Islet precursor cell (in vitro differentiated cells): ENCODE measurements around the gene PCID2.

ENCODE experiments used
- DNase-seq: peaks from one replicate; pipeline ENCODE4 v3.0.0-alpha.2; 2018

The PCID2 gene

DNA sequence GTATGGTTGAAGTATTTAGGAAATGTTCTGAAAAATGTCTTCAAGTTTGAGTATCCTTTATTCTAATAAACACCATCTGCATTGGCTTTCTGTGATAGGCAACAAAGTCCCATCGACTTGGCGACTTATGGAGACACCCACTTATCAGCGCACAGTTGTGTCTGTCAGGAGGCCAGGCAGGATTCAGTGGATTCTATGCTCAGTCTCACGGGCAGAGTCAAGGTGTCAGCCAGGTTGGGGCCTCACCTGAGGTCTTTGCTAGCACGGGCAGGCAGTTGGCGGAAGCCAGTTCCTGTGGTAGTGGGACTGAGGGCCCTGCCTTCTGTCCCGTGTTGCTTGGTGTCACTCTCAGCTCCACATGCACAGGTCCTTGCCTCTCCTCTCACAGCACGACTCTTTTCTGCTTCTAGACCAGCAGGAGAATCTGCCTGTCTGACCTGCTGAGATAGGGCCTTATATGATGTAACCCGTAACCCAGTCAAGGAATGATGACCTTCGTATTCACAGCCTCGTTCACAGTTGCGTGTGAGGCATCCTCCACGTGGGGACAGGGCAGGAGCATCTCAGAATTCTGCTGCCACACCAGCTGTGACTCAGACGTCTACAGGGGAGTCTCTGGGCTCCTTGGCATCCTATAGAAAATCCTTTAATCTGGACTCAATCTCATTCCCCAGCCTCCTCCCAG is 10.9 kb upstream of the PCID2 start:
- peak; percentile 47 for DNase-seq

DNA sequence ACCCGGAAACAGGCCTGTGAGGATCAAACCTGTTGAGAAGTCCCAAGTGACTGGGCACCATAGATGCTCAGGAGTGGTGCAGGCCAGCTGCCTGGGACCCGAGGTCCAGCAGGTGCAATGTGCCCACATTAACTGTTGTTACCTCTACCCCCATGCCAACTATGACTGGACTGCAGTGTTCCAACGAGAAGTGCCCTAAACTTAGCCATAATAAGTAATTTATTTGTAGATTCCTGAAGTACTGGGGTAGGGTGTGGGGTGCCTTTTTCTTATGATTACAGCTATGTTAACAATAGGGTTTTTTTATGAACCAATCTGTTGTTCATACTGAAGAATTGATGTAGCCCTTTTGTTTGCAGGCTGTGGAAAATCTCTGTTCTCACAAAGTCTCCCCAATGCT is 10.1 kb upstream of the PCID2 start:
- DNase-seq = no peak

DNA sequence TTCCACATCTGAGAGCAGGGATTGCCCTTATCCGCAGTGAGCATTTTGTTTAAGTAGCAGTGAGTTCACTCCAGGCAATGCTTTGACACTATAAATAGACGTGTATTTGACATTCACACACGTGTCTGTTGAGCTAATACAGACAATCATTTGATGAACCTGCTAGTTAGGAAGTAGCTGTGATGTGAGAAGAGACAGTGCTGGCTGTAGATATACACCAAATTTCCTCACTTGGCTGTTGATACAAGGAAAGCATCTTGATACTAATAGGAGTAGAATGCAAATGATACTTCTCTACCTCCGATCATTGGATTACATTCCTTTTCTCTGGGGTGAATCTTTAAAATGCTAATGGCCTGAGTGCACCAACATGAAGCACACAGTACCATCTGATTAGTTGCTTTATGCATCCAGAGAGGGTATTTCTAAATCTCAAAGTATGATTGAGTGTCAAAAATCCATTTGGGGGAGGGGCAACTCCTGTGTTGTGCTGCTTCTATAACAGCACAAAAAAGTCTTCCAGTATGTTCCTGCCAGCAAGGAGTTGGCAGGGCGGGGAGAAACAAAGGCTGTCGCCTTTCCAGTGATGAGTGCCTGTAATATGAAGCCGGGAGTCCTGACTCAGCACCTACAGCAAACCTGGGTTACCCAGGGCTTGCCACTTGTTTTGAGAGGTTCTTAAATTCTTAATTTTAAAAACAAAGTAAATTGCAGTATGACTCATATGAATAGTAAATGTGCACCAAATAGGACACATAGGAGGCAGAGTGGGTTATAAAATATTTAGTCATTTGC is 8.0 kb upstream of the PCID2 start:
- DNase-seq = peak; percentile 68

DNA sequence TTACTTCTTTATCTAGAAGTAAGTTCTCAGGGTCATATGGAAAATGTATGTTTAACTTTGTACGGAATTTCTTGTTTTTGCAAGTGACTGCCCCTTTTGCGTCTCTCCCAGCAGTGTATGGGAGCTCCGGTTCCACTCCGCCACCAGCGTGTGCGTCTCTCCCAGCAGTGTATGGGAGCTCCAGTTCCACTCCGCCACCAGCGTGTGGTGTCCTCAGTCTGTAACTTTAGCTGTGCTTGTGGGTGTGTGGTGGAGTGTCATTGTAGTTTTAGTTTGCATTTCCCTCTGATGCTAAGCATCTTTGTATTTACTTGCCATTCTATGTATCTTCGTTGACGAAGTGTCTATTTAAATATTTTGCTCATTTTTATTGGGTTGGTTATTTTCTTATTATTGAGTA is 3.3 kb upstream of the PCID2 start:
- peak; percentile 79 for DNase-seq

DNA sequence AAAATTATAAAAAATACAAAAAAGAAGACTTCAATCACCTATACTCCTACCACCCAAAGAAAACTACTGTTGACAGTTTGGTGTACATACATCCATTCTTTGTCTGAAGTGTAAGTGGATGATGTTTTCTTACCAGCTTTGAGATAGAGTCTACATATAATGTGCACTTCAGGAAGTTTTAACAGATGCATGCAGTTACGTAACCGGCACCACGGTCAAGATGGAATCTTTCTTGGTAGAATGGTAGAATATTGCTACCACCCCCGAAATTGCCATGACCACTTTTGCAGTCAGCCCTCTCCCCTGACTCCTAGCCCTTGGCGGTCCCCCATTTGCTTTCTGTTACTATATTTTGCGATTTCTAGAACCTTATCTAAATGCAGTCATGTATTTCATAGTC is 2.4 kb upstream of the PCID2 start:
- no peak for DNase-seq

DNA sequence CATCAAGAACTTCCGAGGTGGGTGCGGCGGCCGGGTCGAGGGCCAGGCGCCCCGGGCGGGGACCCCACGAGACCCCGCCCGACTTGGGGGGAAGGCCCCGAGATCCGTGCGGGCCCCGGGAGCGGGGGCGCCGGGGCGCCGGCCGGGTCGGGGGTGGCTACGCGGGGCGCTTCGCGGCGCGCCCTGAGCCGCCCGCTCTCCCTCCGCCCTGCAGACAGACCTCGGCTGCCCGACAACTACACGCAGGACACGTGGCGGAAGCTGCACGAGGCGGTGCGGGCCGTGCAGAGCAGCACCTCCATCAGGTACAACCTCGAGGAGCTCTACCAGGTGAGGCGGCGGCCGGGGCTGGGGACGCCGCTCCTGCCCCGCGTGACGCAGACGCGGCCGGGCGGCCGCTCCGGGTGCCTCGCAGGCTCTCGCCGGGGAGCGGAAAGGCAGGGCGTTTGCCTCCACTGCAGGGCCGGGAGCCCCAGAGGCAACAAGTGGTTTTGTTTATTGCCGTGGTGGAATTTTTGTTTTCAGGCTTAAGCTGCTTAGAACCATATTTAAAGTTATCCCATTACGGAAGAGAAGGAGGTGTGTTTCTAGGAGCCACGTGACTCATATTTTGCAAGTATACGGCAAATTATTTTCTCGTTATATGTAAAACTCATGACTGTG is 1.4 kb upstream of the PCID2 start:
- DNase-seq = peak; percentile 89

DNA sequence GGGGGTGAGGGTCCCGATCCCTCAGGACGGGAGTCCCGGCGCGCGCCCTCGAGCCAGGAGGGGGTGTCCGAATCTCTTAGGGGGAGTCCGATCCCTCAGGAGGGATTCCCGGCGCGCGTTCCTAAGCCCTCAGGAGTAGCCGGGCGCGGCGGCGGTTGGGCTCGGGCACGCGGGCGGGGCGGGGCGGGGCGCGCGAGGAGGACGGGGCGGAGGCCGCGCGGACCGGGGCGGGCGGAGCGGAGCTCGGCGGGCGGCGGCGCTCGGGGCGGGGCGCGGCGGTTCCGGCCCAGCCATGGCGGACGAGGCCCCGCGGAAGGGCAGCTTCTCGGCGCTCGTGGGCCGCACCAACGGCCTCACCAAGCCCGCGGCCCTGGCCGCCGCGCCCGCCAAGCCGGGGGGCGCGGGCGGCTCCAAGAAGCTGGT is 878 bp upstream of the PCID2 start, which contains the start of gene CUL4A:
TSS of gene CUL4A (plus strand) at position 278 of the 423 bp plus-strand sequence. CDS start at position 293, 15 bp downstream.
- DNase-seq = peak; percentile 88

DNA sequence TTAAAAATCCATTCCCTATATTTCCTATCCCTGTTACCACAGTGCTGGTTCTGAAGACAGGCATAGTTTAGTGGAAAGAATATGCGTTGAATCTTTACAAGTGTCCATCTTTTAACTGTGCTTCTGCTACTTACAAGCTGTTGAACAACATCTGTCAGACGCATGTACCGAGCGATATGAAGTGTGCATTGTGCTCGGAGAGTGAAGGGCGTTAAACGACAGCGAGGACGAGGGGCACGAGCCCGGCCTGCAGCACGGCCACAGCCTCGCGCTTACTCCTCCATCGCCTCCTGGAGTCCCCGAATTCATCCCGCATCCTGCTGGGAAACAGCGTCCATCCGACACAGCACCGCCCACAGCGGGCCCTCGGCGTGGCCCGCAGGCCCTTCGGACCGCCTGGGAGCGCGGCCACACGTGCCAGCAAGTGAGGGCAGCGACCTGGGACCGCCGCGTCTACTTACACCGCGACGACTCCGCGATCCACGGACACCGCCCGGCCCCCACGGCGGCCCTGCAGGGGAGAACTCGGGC is 514 bp downstream of the PCID2 start:
- DNase-seq = peak; percentile 78

DNA sequence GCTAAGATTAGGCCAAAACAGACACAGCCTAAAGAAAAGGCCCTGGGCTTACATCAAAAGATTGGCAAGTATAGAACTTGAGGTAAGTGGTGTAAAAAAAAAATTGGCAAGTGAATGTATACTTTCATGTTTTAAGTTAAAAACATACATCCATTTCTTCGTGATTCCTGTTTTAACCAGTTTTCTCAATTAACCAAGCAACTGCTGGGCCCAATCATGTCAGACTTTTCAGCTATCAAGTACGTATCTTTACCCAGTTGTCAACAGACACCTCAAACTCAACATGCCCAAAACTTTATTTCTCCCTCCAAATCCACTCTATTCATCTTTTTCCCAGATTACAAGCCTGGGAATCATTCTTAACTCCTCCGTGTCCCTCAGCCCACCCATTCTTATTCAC is 1.0 kb downstream of the PCID2 start:
- DNase-seq = no peak

DNA sequence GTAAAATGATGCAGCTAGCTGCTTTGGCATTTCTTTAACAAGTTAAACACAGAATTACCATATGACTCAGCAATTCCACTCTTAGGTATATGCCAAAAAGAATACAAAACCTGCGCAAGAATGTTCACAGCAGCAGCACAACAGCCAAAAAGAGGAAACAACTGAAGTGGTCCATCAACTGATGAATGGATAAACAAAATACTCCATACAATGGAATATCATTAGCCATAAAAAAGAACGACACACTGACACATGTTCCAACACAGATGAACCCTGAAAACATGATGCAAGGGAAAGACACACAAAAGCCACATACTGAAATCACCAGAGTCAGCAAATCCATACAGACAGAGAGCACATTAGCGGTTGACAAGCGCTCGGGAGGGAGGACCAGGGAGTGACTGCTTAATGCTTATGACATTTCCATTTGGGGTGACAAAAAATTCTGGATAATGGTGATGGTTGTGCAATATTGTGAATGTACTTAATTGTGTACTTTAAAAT is 3.0 kb downstream of the PCID2 start:
- no peak for DNase-seq

DNA sequence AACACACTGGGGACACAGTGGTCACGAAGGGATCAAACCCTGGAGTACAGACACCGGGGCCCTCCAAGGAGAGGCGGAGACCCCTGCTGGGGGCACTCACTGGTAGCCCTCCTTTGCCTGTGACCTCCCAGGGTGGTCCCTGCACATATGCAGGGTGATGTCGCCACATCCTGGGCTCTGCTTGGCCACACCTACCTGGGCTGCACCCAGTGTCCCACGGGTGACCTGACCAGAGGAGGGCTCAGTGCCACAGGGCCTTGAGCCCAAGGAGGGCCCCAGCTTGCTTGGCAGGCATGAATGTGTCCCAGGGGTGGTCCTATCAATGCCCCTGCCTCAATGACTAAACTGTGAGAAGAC is 4.1 kb downstream of the PCID2 start:
- DNase-seq = no peak

DNA sequence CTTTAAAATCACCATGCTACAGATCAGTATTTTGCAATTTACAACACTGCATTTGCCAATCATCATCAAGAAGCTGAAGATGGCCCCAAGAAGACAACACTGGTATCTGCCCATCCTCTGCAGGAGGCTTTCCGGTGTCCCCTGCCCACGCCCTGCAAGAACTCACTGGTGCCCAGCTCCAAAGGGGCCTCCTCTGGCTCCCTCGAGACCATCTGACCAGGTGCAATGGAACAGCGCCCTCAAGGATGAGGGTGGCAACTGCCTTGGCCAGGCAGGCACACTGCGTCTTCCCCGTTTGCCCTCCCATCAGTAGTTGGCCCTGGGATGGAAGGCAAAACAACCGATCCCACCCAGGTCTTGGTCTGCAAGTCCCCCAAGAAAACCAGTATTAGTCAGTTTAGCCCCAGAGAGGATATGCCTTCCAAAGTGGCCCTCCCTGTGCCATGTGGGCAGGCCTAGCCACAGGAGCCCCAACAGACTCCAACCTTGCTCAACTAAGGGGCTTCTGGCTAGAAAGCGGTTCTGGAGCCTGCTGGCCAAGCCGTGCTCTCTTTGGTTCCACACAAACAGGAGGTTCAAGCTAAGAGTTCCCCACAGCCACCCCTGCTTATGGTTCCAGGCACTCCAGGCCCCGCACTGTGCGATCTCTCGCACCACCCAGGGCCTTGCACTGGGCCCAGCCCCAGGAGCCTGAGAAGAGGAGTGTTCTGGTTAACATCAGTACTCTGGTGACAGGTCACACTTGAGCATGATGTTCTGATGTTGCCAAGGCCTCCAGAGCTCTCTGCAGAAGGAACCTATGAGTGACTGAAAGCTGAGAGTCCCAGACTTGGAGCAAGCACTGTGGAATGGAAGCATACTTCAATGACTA is 4.7 kb downstream of the PCID2 start:
- DNase-seq = no peak

DNA sequence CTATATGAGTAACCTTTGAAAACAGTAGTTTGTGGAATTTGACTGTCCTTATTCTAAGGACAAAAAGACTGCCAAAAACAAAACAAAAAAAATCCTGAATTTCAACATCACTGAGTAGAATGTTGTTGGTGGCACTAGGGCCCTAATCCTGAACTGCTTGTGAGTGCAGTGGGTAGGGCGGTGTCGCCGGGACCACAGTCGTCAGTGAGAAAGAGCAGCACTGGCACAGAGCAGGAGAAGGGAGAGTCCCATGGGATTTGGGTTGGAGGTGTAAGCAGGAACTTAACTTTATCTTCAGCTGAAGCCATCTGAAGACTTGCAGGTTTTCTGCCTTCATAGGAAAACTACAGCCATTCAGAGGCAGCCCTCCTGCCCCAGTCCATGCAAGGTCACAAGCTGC is 5.6 kb downstream of the PCID2 start:
- DNase-seq = no peak

DNA sequence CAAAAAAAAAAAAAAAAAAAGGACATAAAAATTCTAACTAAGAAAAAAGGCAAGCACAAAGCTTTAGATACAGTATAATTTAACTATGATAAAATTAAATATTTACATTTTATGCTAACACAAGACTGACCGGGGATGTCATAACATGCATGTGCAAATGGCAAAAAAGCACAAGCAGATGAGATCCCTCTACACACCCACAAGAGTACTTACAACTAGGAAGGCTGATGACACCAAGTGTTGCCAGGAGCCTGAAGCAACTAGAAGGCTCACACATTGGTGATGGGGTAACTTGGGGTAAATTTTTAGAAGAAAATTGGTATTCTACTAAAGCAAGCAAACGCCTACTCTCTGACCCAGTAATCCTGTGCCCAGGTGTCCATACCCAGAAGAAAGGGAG is 6.7 kb downstream of the PCID2 start:
- no peak for DNase-seq

DNA sequence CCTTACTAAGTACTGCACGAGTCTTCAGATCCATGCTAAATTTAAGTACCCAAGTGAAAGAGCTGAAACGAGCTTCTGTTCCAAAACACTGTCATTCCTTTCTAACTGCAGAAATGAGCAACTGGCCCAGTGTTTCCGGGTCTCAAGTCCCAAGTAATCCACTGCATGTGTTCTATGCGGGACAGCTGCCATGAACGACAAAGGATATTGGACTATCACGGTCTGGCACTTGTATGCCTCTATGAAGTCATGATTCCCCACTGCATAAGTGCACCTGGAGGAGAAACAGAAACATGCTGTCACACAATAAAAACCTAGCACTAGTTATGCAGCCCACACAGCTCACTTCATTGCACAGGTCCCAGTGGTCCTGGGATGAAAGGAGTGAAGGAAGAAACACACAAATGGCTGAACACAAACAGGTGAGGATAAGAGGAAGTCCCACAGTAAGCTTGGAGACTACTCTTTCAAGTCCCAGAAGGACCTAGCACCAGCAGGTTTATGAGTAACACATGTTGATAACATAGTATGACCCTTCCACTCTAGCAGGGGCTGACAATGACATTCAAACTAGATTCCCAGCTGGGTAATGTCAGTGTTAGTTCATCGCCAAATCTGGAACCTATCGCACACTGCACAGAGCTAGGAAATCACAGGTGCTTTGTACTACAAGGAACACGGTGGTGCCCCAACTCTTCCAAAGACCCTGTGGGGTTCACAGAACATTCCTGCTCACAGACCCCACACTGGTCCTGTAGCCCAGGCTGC is 11.3 kb downstream of the PCID2 start:
- DNase-seq = no peak

DNA sequence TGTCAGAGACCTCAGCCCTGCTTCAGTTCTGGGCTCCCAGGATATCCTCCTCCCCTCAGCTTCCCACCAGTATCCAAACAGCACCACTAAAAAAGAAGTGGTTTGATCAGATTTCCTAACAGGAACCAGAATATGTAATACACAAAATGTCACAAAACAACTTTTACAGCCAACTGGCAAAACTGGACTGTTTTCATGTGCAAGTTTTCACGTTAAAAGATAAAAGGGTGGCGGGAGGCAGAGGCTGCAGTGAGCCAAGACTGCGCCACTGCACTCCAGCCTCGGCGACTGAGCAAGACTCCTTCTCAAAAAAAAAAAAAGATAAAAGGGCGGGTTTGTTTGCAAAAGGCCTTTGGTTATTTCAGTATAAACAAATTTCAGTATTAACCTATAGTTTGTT is 13.1 kb downstream of the PCID2 start:
- no peak for DNase-seq

DNA sequence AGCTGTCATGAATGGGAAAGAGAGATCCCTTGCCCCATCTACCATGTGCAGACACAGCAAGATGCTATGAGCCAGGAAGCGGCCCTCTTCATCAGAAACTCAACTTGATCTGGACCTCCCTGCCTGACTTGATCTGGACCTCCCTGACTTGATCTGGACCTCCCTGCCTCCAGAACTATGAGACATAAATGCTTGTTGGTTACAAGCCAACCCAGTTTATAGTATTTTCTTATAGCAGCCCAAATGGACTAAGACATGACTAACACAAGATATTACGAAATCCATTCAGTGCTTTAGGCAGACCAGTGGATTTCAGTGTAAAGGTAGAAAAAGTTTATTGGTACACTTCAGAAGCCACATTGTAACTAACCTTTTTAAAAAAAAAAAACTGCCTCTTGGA is 15.6 kb downstream of the PCID2 start:
- no peak for DNase-seq

DNA sequence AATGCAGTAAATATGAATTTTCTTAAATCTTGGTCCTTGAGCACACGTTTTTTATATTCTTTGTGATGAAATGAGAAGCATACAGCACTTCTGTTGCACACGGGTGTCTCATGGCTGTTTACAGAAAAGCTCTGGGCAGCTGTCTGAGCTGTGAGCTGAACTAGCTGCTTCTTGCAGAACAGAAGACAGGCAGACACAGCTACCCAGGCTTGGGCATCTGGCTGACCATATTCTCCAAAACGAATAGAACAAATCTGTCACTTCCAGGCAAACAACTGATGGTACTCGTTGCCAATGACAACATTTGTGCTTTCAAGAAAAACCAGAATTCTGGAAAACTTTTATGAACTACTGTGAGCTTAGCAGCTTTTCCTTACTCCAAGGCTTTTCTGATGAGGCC is 16.2 kb downstream of the PCID2 start:
- DNase-seq = no peak

DNA sequence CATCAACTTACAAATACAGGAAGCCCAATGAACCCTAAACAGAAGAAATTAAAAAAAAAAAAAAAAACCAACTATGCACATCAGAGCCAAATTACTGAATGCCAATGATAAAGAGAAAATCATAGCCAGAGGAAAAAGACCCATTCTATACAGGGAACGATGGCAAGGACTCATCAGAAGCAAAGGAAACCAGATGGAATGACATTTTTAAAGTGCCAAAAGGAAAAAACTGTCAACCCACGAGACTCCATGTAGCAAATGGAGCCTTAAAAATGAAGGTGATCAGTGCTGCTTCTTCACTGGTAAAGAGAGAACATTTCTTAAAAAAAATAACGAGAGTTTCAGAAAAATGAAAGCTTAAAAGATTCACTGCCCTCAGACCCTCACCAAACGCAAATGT is 18.3 kb downstream of the PCID2 start:
- DNase-seq = no peak

DNA sequence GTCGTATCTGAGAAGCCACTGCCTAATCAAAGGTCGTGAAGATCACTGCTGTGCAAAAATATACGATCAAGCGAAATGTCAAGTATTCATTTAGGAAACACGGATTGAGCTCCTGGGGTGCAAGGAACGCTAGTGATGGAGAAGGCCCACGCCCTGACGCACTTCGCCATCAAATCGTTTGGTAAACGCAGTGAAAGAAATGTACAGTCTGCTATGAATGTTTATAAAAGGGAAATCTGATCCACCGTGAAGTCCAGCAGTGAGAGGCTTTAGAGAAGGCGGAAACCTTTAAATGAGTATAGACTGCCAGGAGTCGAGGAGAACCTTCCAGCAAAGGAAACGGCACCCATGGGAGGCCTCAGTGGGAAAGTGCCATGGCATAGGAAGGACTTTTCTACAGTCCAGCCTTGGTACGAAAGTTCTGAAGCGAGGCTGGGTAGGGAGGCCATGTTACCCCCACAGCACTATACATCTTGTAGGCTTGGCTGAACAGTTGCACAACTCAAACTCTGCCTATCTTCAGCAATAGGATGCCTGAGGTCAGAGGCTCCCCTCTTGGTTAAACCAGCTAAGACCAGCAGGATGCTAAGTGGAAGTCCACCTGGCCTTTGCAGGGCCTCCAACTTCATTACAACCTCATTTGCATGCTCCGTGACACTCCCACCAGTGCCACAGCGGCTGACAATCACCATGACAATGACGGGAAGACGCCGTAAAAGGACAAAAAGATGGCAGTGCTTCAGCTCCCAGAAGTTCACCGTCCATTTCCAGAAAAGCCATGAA is 20.4 kb downstream of the PCID2 start:
- DNase-seq = no peak

DNA sequence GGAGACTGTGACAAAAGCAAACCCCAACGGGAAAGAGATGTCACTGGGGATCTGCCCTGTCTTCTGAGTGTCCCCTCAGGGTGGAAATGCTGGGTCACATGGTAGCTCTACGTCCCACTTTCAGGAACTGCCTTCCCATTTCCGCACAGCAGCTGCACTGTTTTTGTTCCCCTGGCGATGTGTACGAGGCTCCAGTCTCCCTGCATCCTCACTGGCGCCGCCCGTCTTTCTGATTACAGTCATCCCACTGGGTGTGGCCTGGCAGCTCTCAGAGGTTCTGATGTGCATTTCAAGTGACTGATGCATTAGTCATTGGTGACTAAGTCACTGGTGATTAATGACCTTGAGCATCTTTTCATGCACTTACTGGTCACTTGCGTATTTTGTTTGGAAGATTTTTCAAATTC is 21.2 kb downstream of the PCID2 start:
- peak; percentile 95 for DNase-seq
